GM19351 (cell line): ENCODE data around the gene RIPK1.
"Not testable (repeated sequence)": the region's sequence is repeated elsewhere in the genome, so short reads cannot be mapped to it uniquely, and the experiment has no call there.

ENCODE experiments used
- ATAC-seq: cut with Tn5 transposase; IDR thresholded peaks from one replicate; pipeline ENCODE4 v1.9.1; 2021; ENCODE audit warnings: mild to moderate bottlenecking, moderate library complexity; ENCODE audit not compliant: unreplicated experiment

Gene RIPK1

GRCh38 chr6:3045369-3045768, 22.9 kb upstream of the RIPK1 start:
- no peak for ATAC-seq

GRCh38 chr6:3045777-3046176, 22.5 kb upstream of the RIPK1 start:
- ATAC-seq, result no peak

- no peak for ATAC-seq
Measured at GRCh38 chr6:3046295-3046694, 22.0 kb upstream of the RIPK1 start.

- not testable (repeated sequence) for ATAC-seq
Measured at GRCh38 chr6:3048009-3048408, 20.3 kb upstream of the RIPK1 start.

GRCh38 chr6:3052481-3053230, 15.6 kb upstream of the RIPK1 start:
- ATAC-seq, result no peak

- no peak for ATAC-seq
Measured at GRCh38 chr6:3053231-3053508, 15.1 kb upstream of the RIPK1 start.

- ATAC-seq, result not testable (repeated sequence)
Measured at GRCh38 chr6:3054229-3055157, 13.8 kb upstream of the RIPK1 start.

- not testable (repeated sequence) for ATAC-seq
Measured at GRCh38 chr6:3055158-3055499, 13.2 kb upstream of the RIPK1 start.

- no peak for ATAC-seq
Measured at GRCh38 chr6:3057063-3057770, 11.1 kb upstream of the RIPK1 start.

- no peak for ATAC-seq
Measured at GRCh38 chr6:3058957-3059356, 9.3 kb upstream of the RIPK1 start.

GRCh38 chr6:3060092-3060491, 8.2 kb upstream of the RIPK1 start:
- ATAC-seq, result not testable (repeated sequence)

- no peak for ATAC-seq
Measured at GRCh38 chr6:3061501-3061941, 6.8 kb upstream of the RIPK1 start.

- not testable (repeated sequence) for ATAC-seq
Measured at GRCh38 chr6:3063340-3063732, 5.0 kb upstream of the RIPK1 start.

- peak; percentile 69 for ATAC-seq
Measured at GRCh38 chr6:3063733-3064700, 4.3 kb upstream of the RIPK1 start.

- ATAC-seq, result no peak
Measured at GRCh38 chr6:3071568-3071967, 3.3 kb downstream of the RIPK1 start.

- no peak for ATAC-seq
Measured at GRCh38 chr6:3072798-3073197, 4.5 kb downstream of the RIPK1 start.

GRCh38 chr6:3073382-3073781, 5.1 kb downstream of the RIPK1 start:
- no peak for ATAC-seq

- no peak for ATAC-seq
Measured at GRCh38 chr6:3075772-3076113, 7.4 kb downstream of the RIPK1 start.

GRCh38 chr6:3076320-3076719, 8.0 kb downstream of the RIPK1 start:
- no peak for ATAC-seq

- no peak for ATAC-seq
Measured at GRCh38 chr6:3077430-3077829, 9.1 kb downstream of the RIPK1 start.

- not testable (repeated sequence) for ATAC-seq
Measured at GRCh38 chr6:3078952-3079351, 10.7 kb downstream of the RIPK1 start.
